HS-5 (cell line): Measurements from ENCODE around the gene SCUBE1.

Source experiments
- DNase-seq: peaks from one replicate; pipeline ENCODE4 v3.0.0-alpha.2; 2012; ENCODE audit warnings: low read depth

The SCUBE1 gene

GRCh38 chr22:43155789-43156188 lies 187.4 kb downstream of the SCUBE1 start:
- no peak for DNase-seq

GRCh38 chr22:43154887-43155536 lies 188.2 kb downstream of the SCUBE1 start:
- DNase-seq = no peak

- no peak for DNase-seq
Measured at GRCh38 chr22:43153899-43154298, 189.3 kb downstream of the SCUBE1 start.

- DNase-seq = peak; percentile 31
Measured at GRCh38 chr22:43152357-43153071, 190.7 kb downstream of the SCUBE1 start.

- DNase-seq = no peak
Measured at GRCh38 chr22:43152003-43152356, 191.2 kb downstream of the SCUBE1 start.

- no peak for DNase-seq
Measured at GRCh38 chr22:43151251-43152002, 191.7 kb downstream of the SCUBE1 start, which contains the start of gene TSPO. TSS of gene TSPO (plus strand) at chr22:43151559. CDS start at chr22:43159239, 7,680 bp downstream.

GRCh38 chr22:43150731-43151206 lies 192.4 kb downstream of the SCUBE1 start:
- no peak for DNase-seq

- no peak for DNase-seq
Measured at GRCh38 chr22:43148581-43148980, 194.6 kb downstream of the SCUBE1 start.

GRCh38 chr22:43147821-43148220 lies 195.4 kb downstream of the SCUBE1 start:
- DNase-seq = no peak
